Cardiac septum (tissue), 1 donor: ENCODE data around the gene NFIA. TPM values are rescaled to one million over a fixed set of nuclear protein-coding genes. Genes with fewer than 3 reads are reported as not detected.

ENCODE experiments used
- DNase-seq: peaks from one replicate; pipeline ENCODE4 v3.0.0-alpha.2; 2020; ENCODE audit warnings: low spot score
- intact Hi-C: fragments of 100-400 bp; cut with DNase I; formaldehyde crosslinking; loops from one replicate; pipeline ENCODE4 v1.14.0; 2022
- total RNA-seq: library from RNA; stranded (reverse); fragmentation: NEBNext Ultra II Directional; extraction: Animal tissue kit (Norgen Biotek cat#: 25700); gene quantifications from one replicate; pipeline ENCODE4 v1.2.1, GENCODE V29; 2021
- donor health status: DM: no; HTN: no; CAD: no.

Gene NFIA
- total RNA-seq, 1 donor from 2014 or later = 78.6 TPM

DNA sequence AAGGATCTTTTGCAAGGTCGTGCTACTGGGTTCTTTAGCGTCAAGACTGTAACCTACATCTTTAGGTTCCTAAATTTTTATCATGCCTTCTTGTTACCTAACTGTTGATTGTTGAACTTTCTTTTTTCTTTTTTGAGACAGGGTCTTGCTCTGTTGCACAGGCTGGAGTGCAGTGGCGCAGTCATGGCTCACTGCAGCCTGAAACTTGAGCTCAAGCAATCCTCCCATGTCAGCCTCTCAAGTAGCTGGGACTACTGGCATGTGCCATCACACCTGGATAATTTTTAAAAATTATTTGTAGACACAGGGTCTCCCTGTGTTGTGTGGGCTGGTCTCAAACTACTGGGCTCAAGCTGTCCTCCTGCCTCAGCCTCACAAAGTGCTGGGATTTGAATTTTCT is 52.9 kb downstream of the NFIA start:
- intact Hi-C loops = no loop called here
- no peak for DNase-seq

GRCh38 chr1:61138305-61138704 is 55.9 kb downstream of the NFIA start:
- intact Hi-C loops = no loop called here

GRCh38 chr1:61138921-61139774 is 56.8 kb downstream of the NFIA start:
- intact Hi-C loops = no loop called here

More at GRCh38 chr1:61138305-61138704, 55.9 kb downstream of the NFIA start:
- no peak for DNase-seq

GRCh38 chr1:61139775-61140549 is 57.6 kb downstream of the NFIA start:
- no peak for DNase-seq
- intact Hi-C loops = no loop called here

More at GRCh38 chr1:61138921-61139774, 56.8 kb downstream of the NFIA start:
- DNase-seq = no peak

DNA sequence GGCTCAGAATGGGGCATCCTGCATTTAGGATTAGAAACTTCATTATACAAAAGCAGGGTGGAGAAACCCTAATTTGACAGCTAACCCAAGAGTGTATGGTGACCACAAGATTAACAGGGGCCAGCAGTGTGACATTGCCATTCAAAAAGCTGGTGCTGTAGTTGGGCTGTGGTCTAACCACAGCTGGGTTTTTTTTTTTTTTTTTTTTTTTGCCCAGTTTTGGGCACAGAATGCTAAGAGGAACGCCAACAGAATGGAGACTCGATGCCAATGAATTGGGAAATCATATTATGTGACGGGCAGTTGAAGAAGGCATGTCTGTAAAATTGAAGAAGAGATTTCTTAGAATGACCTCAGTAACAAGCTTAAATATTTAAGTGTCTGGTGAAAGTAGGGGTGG is 58.4 kb downstream of the NFIA start:
- intact Hi-C loops = no loop called here
- no peak for DNase-seq

- intact Hi-C loops = no loop called here
- DNase-seq = no peak
These were observed 59.1 kb downstream of the NFIA start for GRCh38 chr1:61141288-61142042.

DNA sequence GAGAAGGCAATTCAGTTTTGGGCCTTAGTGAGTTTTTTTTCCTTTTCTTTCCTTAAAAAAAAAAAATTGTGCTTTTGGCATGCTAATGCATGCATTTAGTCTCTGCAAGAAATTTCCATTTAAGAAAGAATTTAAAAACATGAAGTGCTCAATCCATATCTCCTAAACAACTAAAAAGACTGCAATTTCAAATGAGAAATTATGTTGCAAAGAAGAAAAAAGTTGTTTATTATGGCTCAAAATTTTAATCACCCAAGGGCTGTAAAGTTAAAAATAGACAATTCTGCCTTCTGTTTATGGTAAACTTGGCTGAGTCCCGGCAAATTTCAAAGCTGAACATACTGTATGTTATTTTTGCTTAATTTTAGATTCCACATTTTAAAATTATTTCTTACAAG is 59.7 kb downstream of the NFIA start:
- intact Hi-C loops = no loop called here
- DNase-seq = no peak

- intact Hi-C loops = no loop called here
- no peak for DNase-seq
These were observed 60.6 kb downstream of the NFIA start for GRCh38 chr1:61142726-61143500.

GRCh38 chr1:61143821-61144424 is 61.6 kb downstream of the NFIA start:
- intact Hi-C loops = no loop called here
- no peak for DNase-seq

DNA sequence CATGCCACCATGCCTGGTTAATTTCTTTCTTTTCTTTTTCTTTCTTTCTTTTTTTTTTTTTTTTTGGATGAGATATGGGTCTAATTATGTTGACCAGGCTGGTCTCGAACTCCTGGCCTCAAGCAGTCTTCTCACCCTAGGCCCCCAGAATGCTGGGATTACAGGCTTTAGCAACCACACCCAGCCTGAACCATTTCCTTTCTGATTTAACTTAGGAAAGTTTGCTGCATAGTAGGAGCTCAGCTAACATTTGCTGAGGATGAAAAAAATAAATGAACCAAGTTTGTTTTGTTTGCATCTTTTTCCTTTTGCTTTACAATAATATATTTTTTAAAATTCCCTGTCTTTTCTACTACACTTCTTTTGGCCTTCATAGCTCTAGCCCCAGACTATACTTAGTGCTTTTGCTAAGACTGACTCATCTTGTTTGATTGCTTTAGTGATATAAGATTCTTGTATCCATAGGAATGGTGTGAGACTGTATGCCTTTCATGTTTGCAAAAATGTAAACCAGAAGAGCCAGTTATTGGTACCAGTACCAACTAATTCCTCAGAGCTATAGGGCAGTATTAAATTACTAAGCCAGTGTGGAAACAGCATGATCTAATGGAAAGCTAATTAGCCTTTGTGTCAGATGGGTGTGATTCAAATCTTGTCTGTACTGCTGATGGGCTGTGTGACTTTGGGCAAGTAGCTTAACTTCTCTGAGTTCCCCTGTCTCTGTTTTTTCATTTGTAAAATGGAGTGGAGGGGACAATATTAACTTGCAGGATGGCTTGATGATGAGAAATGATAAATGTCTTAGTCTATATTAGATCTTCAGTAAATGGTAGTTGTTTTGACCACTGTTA is 66.9 kb downstream of the NFIA start:
- intact Hi-C loops = no loop called here
- DNase-seq = no peak

- intact Hi-C loops = no loop called here
- DNase-seq = no peak
These were observed 69.2 kb downstream of the NFIA start for GRCh38 chr1:61151565-61151964.

GRCh38 chr1:61152066-61152465 is 69.7 kb downstream of the NFIA start:
- intact Hi-C loops = no loop called here
- no peak for DNase-seq

DNA sequence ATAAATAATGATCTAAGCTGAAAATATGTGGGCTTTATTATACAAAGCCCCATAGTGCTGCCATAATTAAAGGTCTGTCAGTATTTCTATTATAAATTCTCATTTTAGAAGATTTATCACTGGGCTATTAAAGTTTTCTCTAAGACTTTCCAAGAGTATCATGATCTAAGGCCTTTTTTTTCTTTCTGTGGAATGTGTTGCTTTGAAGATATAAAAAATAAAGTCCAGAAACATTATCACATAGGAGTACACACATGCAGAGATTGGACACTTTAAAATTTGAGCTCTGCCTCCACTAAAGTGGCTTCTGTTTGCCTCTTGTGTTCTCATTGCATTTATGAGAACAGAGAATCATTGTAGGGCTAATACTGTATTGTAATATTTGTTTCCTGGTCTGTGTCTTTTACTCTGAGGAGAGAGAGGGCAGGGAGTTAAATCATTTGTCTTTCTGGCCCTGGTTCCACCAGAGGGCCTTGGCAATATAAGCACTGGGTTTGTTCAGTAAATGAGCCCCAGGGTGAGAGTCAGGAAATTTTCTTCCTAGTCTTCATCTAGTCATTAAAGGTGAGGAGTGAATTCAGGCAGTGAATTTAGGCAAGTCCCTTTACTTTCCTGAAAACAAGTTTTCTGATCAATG is 70.2 kb downstream of the NFIA start:
- intact Hi-C loops = no loop called here

GRCh38 chr1:61156576-61157467 is 74.5 kb downstream of the NFIA start:
- intact Hi-C loops = no loop called here
- no peak for DNase-seq

More for the DNA sequence above, 70.2 kb downstream of the NFIA start:
- no peak for DNase-seq

DNA sequence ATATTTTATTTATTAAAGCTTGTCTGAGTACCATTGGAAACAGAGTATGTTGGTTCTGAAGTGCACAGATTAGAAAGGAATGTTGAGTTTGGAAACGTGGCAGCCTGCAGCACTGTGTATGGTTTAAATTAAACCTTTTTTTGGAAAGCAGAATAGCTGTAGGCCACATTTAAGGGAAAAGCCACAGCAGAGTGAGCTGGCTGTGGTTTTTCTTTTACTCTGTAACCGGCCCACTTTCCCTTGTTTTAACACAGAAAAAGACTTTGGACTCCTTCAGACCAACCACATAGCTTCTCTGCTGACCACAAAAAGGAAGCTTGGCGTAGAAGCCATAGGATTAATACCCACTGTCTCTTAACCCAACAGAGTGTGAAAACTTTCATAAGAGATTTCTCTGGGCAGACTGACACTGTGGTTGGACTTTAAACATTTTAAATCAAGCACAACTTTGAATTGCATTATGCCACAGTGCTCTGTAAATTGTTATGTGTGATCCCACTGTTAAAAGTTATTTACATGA is 75.2 kb downstream of the NFIA start:
- DNase-seq = no peak
- intact Hi-C loops = no loop called here

- DNase-seq = no peak
- intact Hi-C loops = no loop called here
These were observed 76.2 kb downstream of the NFIA start for GRCh38 chr1:61158591-61158990.
